ENCODE results near the gene CD46. TPM values are rescaled to one million over a fixed set of nuclear protein-coding genes. Genes with fewer than 3 reads are reported as not detected.
"Not testable (repeated sequence)": the region's sequence is repeated elsewhere in the genome, so short reads cannot be mapped to it uniquely, and the experiment has no call there.

Gene CD46
- total RNA-seq, 1 donor: 120 TPM

- H3K27me3 ChIP-seq (ENCODE audit: insufficient read depth, low read length): no peaks in the 10 kb centered on the region
- no peaks in the 10 kb centered on the region for H3K9me3 ChIP-seq (ENCODE audit: low read depth, low read length)
- H3K4me1 ChIP-seq (ENCODE audit: insufficient read depth, low read length): no peaks in the 10 kb centered on the region
- H3K4me3 ChIP-seq (ENCODE audit: low read length): no peak overlapping the region
These were observed 14.7 kb downstream of the CD46 start for GRCh38 chr1:207766569-207766968.

- H3K27me3 ChIP-seq (ENCODE audit: insufficient read depth, low read length); H3K4me3 ChIP-seq (ENCODE audit: low read length); H3K9me3 ChIP-seq (ENCODE audit: low read depth, low read length): not testable (repeated sequence)
These were observed 18.7 kb downstream of the CD46 start for GRCh38 chr1:207770514-207770913.

GRCh38 chr1:207776045-207776444 lies 24.2 kb downstream of the CD46 start:
- H3K4me3 ChIP-seq (ENCODE audit: low read length); H3K4me1 ChIP-seq (ENCODE audit: insufficient read depth, low read length); H3K27me3 ChIP-seq (ENCODE audit: insufficient read depth, low read length); H3K9me3 ChIP-seq (ENCODE audit: low read depth, low read length): not testable (repeated sequence)

More at GRCh38 chr1:207770514-207770913, 18.7 kb downstream of the CD46 start:
- H3K4me1 ChIP-seq (ENCODE audit: insufficient read depth, low read length): not testable (repeated sequence)

GRCh38 chr1:207777412-207777811 lies 25.6 kb downstream of the CD46 start:
- H3K4me3 ChIP-seq (ENCODE audit: low read length); H3K27me3 ChIP-seq (ENCODE audit: insufficient read depth, low read length); H3K9me3 ChIP-seq (ENCODE audit: low read depth, low read length); H3K4me1 ChIP-seq (ENCODE audit: insufficient read depth, low read length): not testable (repeated sequence)

- H3K27me3 ChIP-seq (ENCODE audit: insufficient read depth, low read length): no peaks in the 10 kb centered on the region
- no peaks in the 10 kb centered on the region for H3K4me1 ChIP-seq (ENCODE audit: insufficient read depth, low read length)
- no peaks in the 10 kb centered on the region for H3K9me3 ChIP-seq (ENCODE audit: low read depth, low read length)
- H3K4me3 ChIP-seq (ENCODE audit: low read length): no peak overlapping the region
These were observed 27.2 kb downstream of the CD46 start for GRCh38 chr1:207779008-207779407.

- Histone ChIP-seq H3K27me3 (ENCODE audit: insufficient read depth, low read length) (no peaks in the 10 kb centered on the region), H3K4me3 (ENCODE audit: low read length) (no peak overlapping the region), H3K9me3 (ENCODE audit: low read depth, low read length) (no peaks in the 10 kb centered on the region), H3K4me1 (ENCODE audit: insufficient read depth, low read length) (no peaks in the 10 kb centered on the region)
These were observed 29.5 kb downstream of the CD46 start for GRCh38 chr1:207781312-207781711.

- H3K27me3 ChIP-seq (ENCODE audit: insufficient read depth, low read length): no peaks in the 10 kb centered on the region
- no peaks in the 10 kb centered on the region for H3K4me1 ChIP-seq (ENCODE audit: insufficient read depth, low read length)
- no peaks in the 10 kb centered on the region for H3K9me3 ChIP-seq (ENCODE audit: low read depth, low read length)
- no peak overlapping the region for H3K4me3 ChIP-seq (ENCODE audit: low read length)
These were observed 35.9 kb downstream of the CD46 start for GRCh38 chr1:207787776-207788175.

- H3K9me3 ChIP-seq (ENCODE audit: low read depth, low read length): no peaks in the 10 kb centered on the region
- H3K27me3 ChIP-seq (ENCODE audit: insufficient read depth, low read length): no peaks in the 10 kb centered on the region
- no peak overlapping the region for H3K4me3 ChIP-seq (ENCODE audit: low read length)
- no peaks in the 10 kb centered on the region for H3K4me1 ChIP-seq (ENCODE audit: insufficient read depth, low read length)
These were observed 37.5 kb downstream of the CD46 start for GRCh38 chr1:207789386-207789785.

GRCh38 chr1:207789792-207790787 lies 38.2 kb downstream of the CD46 start:
- no peaks in the 10 kb centered on the region for H3K4me1 ChIP-seq (ENCODE audit: insufficient read depth, low read length)
- H3K9me3 ChIP-seq (ENCODE audit: low read depth, low read length): no peaks in the 10 kb centered on the region
- no peak overlapping the region for H3K4me3 ChIP-seq (ENCODE audit: low read length)
- no peaks in the 10 kb centered on the region for H3K27me3 ChIP-seq (ENCODE audit: insufficient read depth, low read length)

- H3K27me3 ChIP-seq (ENCODE audit: insufficient read depth, low read length): no peaks in the 10 kb centered on the region
- H3K4me1 ChIP-seq (ENCODE audit: insufficient read depth, low read length): no peaks in the 10 kb centered on the region
- H3K9me3 ChIP-seq (ENCODE audit: low read depth, low read length): no peaks in the 10 kb centered on the region
- no peak overlapping the region for H3K4me3 ChIP-seq (ENCODE audit: low read length)
These were observed 39.4 kb downstream of the CD46 start for GRCh38 chr1:207791290-207791689.

GRCh38 chr1:207793327-207793726 lies 41.5 kb downstream of the CD46 start:
- no peaks in the 10 kb centered on the region for H3K27me3 ChIP-seq (ENCODE audit: insufficient read depth, low read length)
- H3K9me3 ChIP-seq (ENCODE audit: low read depth, low read length): no peaks in the 10 kb centered on the region
- no peak overlapping the region for H3K4me3 ChIP-seq (ENCODE audit: low read length)
- peaks cover 10% of the 10 kb centered on the region for H3K4me1 ChIP-seq (ENCODE audit: insufficient read depth, low read length)

GRCh38 chr1:207794861-207795260 lies 43.0 kb downstream of the CD46 start:
- H3K27me3 ChIP-seq (ENCODE audit: insufficient read depth, low read length): no peaks in the 10 kb centered on the region
- peaks cover 23% of the 10 kb centered on the region for H3K4me1 ChIP-seq (ENCODE audit: insufficient read depth, low read length)
- no peaks in the 10 kb centered on the region for H3K9me3 ChIP-seq (ENCODE audit: low read depth, low read length)
- H3K4me3 ChIP-seq (ENCODE audit: low read length): no peak overlapping the region

- Histone ChIP-seq H3K27me3 (ENCODE audit: insufficient read depth, low read length) (no peaks in the 10 kb centered on the region), H3K4me1 (ENCODE audit: insufficient read depth, low read length) (peaks cover 23% of the 10 kb centered on the region), H3K9me3 (ENCODE audit: low read depth, low read length) (no peaks in the 10 kb centered on the region), H3K4me3 (ENCODE audit: low read length) (no peak overlapping the region)
These were observed 45.5 kb downstream of the CD46 start for GRCh38 chr1:207797229-207797973.

- H3K27me3 ChIP-seq (ENCODE audit: insufficient read depth, low read length): no peaks in the 10 kb centered on the region
- H3K4me3 ChIP-seq (ENCODE audit: low read length): no peak overlapping the region
- peaks cover 23% of the 10 kb centered on the region for H3K4me1 ChIP-seq (ENCODE audit: insufficient read depth, low read length)
- no peaks in the 10 kb centered on the region for H3K9me3 ChIP-seq (ENCODE audit: low read depth, low read length)
These were observed 47.0 kb downstream of the CD46 start for GRCh38 chr1:207798847-207799246.

- H3K4me1 ChIP-seq (ENCODE audit: insufficient read depth, low read length): peaks cover 23% of the 10 kb centered on the region
- H3K4me3 ChIP-seq (ENCODE audit: low read length): no peak overlapping the region
- no peaks in the 10 kb centered on the region for H3K9me3 ChIP-seq (ENCODE audit: low read depth, low read length)
- H3K27me3 ChIP-seq (ENCODE audit: insufficient read depth, low read length): no peaks in the 10 kb centered on the region
These were observed 48.3 kb downstream of the CD46 start for GRCh38 chr1:207799989-207800648.

Measured in mononuclear cell (primary cell).